NCI-H1048 (cell line): ENCODE measurements around the gene ZNF550.
"Not testable (repeated sequence)": the region's sequence is repeated elsewhere in the genome, so short reads cannot be mapped to it uniquely, and the experiment has no call there.

Experiments used
- DNase-seq: peaks from one replicate; lab custom pipeline; 2025; lab: John Stamatoyannopoulos, UW

ZNF550 gene

DNA sequence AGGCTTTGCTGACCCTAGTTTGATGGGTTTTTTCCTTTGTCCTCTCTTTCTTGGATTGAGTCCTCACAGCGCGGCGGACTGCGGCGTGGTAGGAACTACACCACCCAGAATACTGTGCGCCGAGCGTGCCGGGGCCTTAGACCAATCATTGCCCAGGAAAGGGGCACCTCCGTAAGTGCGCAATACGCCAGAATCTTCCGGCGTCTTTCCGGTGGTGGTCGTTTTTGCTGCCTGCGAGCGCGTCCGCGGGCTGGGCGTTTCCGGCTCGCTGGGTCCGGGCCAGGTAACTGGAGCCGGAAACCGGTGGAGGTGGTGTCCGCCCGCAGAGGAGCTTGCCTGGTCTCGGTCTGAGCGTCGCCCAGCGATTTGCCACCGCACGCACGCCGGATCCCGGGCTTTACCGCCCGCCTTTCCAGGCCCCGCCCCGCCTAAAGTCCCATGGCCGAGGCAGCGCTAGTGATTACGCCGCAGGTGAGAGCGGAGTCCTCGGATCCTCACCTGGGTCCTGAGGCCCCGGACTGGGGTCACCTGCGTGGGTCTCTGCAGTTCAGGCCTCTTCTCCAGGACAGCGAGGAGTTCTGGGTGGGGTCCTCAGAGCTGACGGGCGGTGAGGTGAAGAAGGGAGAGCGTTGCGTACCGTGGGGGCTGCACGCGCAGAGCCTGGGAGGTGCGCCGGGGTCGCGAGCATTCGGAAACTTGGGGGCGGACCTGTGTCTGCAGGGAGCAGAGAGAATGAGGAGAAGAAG is 32.4 kb downstream of the ZNF550 start, which contains the start of gene ZNF549:
TSS of gene ZNF549 (plus strand) at position 221 of the 746 bp plus-strand sequence. CDS start at position 439, 218 bp downstream.
- DNase-seq: peak; percentile 44

DNA sequence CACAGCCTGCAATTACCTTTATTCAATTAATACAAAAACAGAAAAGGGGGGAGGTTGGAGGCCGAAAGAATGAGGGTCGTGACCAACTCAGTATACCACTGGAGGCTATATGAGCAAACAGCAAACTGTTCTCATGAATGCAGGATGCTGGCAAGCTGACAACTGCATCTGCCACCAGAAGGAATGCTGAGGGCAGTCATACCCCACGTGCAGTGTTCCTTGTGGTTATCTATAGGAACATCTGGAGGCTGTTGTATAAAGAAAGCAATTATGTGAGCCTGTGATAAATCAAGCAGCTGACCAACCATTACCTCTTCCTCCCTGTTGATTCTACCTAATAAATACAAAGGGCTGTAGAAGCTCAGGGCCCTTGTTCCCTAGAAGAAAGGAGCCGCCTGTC is 41.6 kb downstream of the ZNF550 start:
- DNase-seq: not testable (repeated sequence)

DNA sequence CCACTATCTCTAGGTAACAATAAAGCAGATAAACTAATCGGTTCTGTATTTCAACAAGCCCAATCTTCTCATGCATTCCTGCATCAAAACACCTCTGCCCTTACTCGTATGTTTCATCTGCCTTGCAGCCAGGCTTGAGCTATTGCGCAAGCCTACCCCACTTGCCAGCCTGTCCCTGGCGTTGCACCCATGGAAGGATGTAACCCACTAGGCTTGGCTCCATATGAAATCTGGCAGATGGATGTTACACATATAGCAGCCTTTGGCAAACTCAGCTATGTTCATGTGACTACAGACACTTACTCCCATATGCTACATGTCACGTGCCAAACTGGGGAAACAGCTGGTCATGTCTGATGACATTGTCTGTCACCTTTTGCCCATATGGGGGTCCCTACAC is 44.4 kb downstream of the ZNF550 start:
- DNase-seq: no peak

DNA sequence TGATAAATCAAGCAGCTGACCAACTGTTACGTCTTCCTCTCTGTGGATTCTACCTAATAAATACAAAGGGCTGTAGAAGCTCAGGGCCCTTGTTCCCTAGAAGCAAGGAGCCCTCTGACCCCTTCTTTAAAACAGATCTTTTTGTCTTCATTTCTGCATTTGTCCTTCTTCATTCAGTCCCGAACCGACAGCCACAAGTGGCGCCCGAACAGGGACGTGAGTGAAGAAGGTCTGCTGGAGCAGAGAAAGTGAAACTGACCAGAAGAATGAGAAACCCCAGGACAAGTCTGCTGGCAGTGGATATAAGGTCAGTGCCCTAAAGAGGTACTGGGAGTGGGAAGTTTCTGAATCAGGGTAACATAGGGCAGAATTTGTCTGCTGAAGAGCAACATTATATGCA is 46.8 kb downstream of the ZNF550 start:
- DNase-seq: no peak

DNA sequence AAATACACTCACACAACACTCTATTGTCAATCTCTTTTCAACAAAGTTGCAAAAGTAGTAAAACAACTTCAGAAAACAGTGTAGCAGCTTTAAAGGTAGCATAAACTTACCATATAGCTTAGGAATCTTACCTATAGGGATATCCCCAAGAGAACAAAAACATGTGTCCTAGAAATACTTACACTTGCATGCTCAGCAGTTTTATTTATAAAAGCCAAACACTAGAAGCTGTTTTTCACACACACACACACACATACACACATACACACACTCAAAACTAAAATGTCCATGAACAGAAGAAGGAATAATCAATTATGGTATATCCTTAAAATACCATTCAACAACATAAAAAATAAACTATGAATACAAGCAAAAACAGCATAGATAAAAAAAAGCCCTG is 48.2 kb downstream of the ZNF550 start:
- no peak for DNase-seq

DNA sequence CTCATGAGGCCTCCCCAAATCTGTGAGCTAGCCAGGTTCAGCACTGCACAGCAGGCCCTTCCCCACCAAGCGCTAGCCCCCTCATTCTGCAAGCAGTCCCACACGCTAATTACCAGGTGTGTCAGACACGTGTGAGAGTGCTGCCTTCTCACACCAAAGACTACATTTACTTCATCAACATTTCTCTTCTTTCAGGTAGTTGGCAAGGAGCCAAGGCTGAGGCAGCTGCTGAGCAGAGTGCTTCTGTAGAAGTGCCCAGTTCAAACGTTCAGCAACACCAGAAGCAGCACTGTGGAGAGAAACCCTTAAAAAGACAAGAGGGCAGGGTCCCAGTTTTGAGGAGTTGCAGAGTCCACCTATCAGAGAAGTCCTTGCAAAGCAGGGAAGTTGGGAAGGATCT is 53.5 kb downstream of the ZNF550 start:
- DNase-seq: no peak

DNA sequence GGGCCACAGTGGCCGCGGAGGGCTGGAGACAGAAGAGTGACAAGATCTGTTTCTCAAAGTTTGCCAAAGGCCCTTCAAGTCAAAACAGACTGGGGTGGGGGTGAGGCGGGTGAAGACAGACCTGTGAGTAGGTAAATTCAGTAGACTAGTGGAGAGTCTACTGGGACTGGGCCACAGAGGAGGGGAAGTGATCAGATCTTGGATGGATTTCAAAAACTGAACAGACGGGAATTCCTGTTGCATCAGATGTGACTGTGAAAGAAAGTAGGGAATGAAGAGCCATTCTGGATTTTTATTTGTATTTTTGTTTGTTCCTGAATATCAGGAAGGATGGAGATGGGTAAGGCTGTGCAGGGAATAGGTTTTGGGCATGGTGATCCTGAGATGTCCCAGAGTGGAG is 59.3 kb downstream of the ZNF550 start:
- DNase-seq: not testable (repeated sequence)

DNA sequence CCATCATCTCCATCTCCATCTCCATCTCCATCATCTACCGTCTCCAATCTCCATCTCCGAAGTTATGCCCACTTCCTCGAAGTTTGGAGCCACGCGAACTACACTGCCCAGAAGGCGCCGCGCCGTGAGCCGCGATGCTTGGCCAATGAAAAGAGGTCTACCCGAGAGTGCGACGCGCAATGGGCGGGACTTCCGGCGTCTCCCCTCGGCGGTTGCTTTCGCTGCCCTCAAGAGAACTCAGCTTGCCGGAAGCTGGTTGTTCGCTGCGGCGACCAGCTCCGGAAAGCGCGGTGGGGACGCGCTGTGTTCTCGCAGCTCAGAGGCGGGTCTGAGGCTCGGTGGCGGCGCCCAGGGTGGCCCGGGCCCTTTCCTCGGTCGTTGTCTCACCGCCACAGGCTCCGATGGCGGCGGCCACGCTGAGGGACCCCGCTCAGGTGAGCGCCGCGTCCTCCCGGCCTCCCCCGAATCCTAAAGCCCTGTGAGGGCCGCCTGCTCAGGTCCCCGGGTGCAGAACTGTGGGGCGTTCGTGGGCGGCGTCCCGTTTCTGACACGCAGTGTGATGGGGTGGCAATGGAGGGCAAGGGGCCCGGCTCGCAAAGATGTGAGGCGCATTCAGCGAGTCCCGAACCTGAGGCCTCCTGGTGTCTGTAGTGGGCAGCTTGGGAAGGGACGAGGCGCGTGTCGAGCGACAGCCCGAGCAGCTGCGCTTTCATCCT is 59.8 kb downstream of the ZNF550 start, which contains the start of gene ZNF773:
TSS of gene ZNF773 (plus strand) at position 259 of the 716 bp plus-strand sequence. CDS start at position 402, 143 bp downstream.
- peak; percentile 89 for DNase-seq

DNA sequence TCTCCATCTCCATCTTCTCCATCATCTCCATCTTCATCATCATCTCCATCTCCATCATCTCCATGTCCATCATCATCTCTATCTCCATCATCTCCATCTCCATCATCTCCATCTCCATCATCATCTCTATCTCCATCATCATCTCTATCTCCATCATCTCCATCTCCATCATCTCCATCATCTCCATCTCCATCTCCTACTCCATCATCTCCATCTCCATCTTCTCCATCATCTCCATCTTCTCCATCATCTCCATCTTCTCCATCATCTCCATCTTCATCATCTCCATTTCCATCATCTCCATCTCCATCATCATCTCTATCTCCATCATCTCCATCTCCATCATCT is 60.4 kb downstream of the ZNF550 start:
- not testable (repeated sequence) for DNase-seq

DNA sequence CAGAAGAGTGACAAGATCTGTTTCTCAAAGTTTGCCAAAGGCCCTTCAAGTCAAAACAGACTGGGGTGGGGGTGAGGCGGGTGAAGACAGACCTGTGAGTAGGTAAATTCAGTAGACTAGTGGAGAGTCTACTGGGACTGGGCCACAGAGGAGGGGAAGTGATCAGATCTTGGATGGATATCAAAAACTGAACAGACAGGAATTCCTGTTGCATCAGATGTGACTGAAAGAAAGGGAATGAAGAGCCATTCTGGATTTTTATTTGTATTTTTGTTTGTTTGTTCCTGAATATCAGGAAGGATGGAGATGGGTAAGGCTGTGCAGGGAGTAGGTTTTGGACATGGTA is 71.4 kb downstream of the ZNF550 start:
- not testable (repeated sequence) for DNase-seq

DNA sequence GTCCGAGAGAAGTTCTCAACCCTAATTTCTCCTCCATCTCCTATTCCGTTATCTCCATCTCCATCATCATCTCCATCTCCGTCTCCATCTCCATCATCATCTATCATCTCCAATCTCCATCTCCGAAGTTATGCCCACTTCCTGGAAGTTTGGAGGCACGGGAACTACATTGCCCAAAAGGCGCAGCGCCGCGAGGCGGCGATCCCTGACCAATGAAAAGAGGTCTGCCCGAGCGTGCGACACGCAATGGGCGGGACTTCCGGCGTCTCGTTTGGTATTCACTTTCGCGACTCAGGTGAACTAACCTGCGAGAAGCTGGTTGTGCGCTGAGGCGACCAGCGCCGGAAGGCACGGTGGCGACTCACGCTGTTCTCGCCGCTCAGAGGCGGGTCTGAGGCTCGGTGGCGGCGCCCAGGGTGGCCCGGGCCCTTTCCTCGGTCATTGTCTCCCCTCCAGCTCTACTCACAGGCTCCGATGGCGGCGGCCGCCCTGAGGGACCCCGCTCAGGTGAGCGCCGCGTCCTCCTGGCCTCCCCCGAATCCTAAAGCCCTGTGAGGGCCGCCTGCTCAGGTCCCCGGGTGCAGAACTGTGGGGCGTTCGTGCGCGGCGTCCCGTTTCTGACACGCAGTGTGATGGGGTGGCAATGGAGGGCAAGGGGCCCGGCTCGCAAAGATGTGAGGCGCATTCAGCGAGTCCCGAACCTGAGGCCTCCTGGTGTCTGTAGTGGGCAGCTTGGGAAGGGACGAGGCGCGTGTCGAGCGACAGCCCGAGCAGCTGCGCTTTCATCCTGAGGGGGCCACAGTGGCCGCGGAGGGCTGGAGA is 72.0 kb downstream of the ZNF550 start, which contains the start of gene ZNF419:
TSS of gene ZNF419 (plus strand) at position 274 of the 822 bp plus-strand sequence. CDS start at position 475, 201 bp downstream.
- DNase-seq: peak; percentile 77
